ENCODE measurements around the gene BTBD7.

BTBD7 gene

DNA sequence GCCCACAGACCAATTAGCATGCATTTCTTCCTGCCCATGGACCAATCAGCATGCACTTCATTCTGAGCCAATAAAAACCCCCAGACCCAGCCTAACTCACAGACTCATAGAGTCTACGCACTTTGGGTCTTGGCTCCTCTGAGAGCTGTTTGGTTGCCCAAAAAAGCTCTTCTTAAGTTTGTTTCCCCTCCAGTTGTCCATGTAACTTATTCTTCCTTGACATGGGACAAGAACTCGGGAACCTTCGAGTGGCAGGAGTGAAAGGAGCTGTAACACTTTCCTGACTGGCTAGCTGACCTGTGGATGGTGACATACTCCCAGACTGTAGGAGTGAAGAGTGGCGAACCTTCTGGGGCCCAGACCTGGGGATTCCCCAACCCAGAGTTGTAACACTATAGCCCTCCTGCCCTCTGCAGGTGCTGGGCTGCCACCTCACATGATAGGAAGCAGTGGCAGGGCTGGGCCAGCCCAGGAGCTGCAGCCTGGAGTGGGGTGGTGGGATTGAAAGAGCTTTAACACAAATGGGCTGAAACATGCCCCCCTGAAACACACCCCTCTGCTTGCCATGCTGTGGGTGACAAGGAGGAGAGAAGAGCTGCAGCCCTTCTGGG is 4.4 kb upstream of the BTBD7 start:
- Mint-ChIP-seq H3K27ac (peak overlapping the region in 1 of 2 donors; percentile 50), H3K9me3 (peaks cover 0 to 7% of the 10 kb centered on the region in 2 donors), H3K27me3 (no peaks in the 10 kb centered on the region), H3K4me3 (no peak overlapping the region), H3K4me1 (peaks cover 29% of the 10 kb centered on the region)
- DNase-seq (peak; percentile 13 to 31), ATAC-seq (peak; percentile 44)

DNA sequence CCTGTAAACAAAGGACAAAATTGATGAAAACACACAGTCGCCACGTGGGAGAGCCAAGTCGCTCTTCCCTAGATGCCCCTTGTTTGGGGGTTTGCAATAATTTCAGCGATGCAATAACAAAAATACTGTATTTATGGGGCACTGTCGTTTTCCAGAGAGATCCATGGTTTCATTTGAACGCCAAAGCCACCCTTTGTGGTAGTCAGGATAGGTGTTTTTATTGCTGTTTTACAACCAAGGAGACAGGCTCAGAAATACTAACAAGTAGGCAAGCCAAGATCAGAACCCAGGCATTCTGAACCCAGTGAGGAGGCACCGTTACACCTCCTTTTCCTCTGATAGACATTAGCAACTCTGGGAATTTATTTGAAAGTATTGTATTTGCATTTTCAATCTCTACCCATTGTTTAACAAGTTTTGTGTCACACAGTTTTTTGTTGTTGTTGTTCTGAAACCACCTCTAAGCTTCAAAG is 831 bp upstream of the BTBD7 start:
- DNase-seq = no peak
- ATAC-seq = no peak
- Mint-ChIP-seq H3K4me3 (peak overlapping the region; percentile 79 to 86), H3K27me3 (no peaks in the 10 kb centered on the region), H3K9me3 (no peaks in the 10 kb centered on the region), H3K27ac (peak overlapping the region; percentile 96), H3K4me1 (peaks cover 64% of the 10 kb centered on the region)

DNA sequence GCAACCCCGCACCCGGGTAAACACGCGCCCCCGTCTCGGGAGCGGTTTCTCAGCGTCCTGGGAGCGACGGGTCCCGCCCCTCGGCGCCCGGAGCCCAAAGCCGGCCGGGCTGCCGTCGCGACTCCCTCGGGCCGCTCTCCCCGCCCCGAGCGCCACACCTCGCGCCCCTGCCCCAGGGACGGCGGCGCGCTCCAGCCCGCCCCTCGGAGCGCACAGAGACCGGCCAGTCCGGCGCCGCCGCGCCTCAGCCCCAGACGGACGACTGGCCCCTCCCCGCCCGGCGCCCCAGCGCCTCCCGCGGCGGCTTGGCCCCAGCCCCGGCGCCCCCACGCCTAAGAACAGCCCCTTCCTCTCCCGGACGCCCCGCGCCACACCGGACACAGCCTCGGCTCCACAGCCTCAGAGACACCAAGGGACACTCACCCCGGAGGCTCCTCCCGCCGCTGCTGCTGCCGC is 411 bp downstream of the BTBD7 start:
- peak overlapping the region; percentile 86 to 88 for H3K4me3 Mint-ChIP-seq
- no peaks in the 10 kb centered on the region for H3K9me3 Mint-ChIP-seq
- no peaks in the 10 kb centered on the region for H3K27me3 Mint-ChIP-seq
- peaks cover 72% of the 10 kb centered on the region for H3K4me1 Mint-ChIP-seq
- DNase-seq = peak; percentile 34 to 44
- H3K27ac Mint-ChIP-seq = peak overlapping the region; percentile 96
- peak; percentile 67 for ATAC-seq

DNA sequence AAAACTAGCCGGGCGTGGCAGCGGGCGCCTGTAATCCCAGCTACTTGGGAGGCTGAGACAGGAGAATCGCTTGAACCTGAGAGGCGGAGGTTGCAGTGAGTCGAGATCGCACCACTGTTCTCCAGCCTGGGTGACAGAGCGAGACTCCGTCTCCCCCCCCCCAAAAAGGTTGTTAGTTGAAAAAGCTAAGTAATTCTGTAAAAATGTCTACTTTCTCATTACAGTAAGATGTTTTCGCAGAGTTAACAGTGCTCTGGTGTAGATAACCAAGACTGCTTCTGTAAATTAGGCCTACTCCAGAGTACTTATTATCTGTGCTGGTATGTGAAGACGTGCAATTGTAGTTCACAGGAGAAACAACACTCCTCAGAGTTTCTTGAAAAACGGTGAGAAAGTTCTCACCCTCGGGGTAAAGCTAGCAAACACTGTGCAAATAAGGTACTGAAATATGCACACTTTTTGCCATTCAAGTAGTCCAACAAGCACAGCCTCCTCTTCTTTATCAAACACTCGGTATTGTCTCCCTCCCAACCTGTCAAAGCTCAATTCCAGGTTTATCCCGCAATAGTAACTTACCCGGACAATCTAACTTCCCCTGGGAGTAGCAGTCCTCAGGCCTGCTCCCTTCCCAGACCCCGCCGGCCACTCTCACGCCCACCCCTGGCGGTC is 974 bp downstream of the BTBD7 start:
- H3K27ac Mint-ChIP-seq = peak overlapping the region; percentile 81 to 87
- ATAC-seq (no peak), DNase-seq (no peak)
- peaks cover 69% of the 10 kb centered on the region for H3K4me1 Mint-ChIP-seq
- H3K4me3 Mint-ChIP-seq = peak overlapping the region; percentile 86 to 88
- no peaks in the 10 kb centered on the region for H3K9me3 Mint-ChIP-seq
- H3K27me3 Mint-ChIP-seq = no peaks in the 10 kb centered on the region

DNA sequence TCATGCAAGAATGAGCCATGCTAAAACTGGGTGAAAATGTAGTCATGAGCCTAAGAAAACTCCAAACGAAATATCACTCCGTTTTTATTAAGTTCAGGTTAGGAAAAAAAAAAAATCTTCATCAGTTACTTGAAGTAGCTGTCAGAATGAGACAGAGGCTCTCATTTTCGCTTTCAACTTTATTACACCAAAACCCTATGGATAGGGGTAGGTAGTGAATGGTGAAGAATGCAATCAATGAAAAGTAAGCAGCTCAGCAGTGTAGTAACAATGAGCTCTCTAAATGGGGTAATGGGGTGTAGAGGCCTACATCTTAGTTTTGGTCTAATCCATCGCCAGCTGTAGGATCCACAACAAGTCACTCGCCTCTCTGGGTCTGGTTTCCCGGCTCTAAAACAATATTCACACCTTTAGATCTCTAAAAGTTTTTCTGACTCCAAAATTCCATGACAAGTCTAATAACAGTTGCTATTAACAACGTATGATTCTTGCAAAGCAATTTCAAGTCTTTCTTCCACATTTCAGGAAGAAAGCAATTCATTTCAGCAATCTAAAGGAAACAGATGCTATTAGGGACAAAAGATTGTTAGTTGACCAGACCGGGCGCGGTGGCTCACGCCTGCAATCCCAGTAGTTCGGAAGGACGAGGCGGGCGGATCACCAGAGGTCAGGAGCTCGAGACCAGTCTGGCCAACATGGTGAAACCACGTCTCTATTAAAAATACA is 1.7 kb downstream of the BTBD7 start:
- no peak for DNase-seq
- Mint-ChIP-seq H3K4me1 (peaks cover 69% of the 10 kb centered on the region), H3K9me3 (no peaks in the 10 kb centered on the region), H3K27me3 (no peaks in the 10 kb centered on the region), H3K27ac (peak overlapping the region in 1 of 2 donors; percentile 81), H3K4me3 (peak overlapping the region; percentile 86 to 88)
- no peak for ATAC-seq

DNA sequence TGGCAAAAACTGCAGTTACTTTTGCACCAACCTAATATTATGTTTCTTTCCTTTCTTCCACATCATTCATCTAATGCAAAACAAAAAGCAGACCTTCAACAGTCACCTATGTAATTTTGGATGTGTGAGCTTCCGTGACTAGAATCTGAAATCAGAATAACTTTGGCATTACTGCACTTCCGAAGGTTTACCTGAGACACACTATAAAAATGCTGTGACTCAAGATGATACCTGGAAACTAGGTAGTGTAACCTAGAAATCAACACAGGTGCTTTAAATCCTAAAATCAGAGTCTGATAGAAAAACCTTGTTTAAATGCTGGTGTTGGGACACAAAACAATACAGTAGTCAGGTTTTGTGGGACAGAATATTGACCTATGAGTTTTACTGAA is 2.2 kb downstream of the BTBD7 start:
- H3K9me3 Mint-ChIP-seq = no peaks in the 10 kb centered on the region
- no peaks in the 10 kb centered on the region for H3K27me3 Mint-ChIP-seq
- ATAC-seq (no peak), DNase-seq (no peak)
- peaks cover 68% of the 10 kb centered on the region for H3K4me1 Mint-ChIP-seq
- peak overlapping the region; percentile 86 to 88 for H3K4me3 Mint-ChIP-seq
- no peak overlapping the region for H3K27ac Mint-ChIP-seq

DNA sequence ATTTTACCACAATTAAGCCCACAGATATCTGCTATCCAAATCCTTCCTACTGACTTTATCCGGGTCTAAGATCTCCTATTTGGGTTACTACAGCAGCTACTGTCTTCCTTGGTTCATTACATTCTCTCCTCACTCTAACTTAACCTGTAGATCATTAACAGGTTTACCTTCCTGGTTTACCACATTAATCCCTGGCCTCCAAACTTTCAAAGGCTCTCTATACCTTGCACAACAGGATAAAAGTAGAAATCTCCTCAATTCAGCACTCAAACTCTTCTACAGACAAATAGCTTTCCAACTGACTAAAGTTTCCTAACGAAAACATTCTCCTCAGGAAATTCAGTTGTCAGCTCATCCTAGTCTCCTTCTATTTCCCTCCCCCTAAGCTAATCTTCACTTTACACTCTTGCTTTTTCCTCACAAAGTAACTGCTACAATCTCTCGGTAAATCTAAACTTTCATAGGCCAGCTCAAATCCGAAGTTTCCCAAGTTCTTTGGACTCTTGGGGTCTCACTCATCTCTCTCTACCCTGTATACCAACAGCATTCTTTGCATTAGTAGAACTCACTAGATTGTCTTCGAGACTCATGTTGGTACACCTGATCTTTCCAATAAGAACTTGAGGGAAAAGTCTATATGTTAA is 2.7 kb downstream of the BTBD7 start:
- Mint-ChIP-seq H3K9me3 (no peaks in the 10 kb centered on the region), H3K4me1 (peaks cover 66% of the 10 kb centered on the region), H3K27me3 (no peaks in the 10 kb centered on the region), H3K27ac (peak overlapping the region in 1 of 2 donors; percentile 34), H3K4me3 (peak overlapping the region in 1 of 2 donors; percentile 5)
- DNase-seq = no peak
- ATAC-seq = no peak

DNA sequence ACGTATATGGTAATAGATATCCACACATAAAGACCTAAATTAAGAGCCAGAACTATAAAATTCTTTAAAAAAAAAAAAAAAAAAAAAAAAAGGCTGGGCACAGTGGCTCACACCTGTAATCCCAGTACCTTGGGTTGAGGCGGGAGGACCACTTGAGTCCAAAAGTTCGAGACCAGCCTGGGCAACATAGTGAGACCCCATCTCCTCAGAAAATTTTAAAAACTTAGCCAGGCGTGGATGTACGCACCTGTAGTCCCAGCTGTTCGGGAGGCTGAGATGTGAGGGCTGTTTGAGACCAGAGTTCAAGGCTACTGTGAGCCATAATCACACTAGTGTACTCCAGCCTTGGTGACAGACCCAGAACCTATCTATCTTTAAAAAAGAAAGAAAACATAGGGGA is 4.3 kb downstream of the BTBD7 start:
- H3K27me3 Mint-ChIP-seq = no peaks in the 10 kb centered on the region
- DNase-seq = no peak
- H3K4me3 Mint-ChIP-seq = no peak overlapping the region
- no peak for ATAC-seq
- no peak overlapping the region for H3K27ac Mint-ChIP-seq
- H3K9me3 Mint-ChIP-seq = no peaks in the 10 kb centered on the region
- H3K4me1 Mint-ChIP-seq = peaks cover 58% of the 10 kb centered on the region

DNA sequence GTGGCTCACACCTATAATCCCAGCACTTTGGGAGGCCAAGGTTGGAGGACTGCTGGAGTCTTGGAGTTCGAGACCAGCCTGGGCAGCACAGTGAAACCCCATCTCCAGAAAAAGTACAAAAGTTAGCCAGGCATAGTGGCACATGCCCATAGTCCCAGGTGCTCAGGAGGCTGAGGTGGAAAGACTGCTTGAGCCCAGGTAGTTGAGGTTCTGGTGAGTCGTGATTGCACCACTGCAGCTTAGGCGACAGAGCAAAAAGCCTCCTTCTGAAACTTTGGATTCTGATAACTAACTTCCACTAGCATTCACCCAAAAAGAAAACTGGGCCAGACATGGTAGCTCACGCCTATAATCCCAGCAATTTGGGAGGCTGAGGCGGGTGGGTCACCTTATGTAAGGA is 6.6 kb downstream of the BTBD7 start:
- no peak for ATAC-seq
- H3K4me1 Mint-ChIP-seq = peaks cover 47% of the 10 kb centered on the region
- no peak overlapping the region for H3K4me3 Mint-ChIP-seq
- no peaks in the 10 kb centered on the region for H3K27me3 Mint-ChIP-seq
- H3K9me3 Mint-ChIP-seq = no peaks in the 10 kb centered on the region
- no peak for DNase-seq
- no peak overlapping the region for H3K27ac Mint-ChIP-seq

DNA sequence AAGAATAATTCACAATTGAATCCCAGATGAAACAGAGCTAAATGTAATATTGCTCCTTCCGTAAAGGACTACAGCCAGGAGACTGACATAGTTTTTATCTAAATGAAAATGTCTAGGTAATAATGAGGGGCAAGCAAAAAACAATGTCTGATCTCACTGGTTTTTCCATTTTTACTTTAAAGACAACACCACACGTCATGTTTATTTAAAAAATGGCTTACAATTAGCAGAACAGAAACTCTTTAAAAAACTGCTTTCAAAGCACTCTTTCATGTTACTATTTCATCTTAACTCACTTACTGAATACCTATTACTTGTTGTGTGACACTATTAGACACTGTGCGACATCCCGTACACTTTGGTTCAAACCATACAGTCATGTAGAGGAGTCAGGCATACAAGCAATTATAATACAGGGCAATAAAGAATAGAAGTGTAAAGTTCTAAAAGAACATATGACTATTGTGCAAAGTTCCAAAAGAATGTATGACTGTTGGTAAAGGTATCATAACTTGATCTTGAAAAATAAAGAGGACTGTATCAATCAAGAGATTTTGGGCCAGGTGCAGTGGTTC is 9.1 kb downstream of the BTBD7 start:
- no peak for ATAC-seq
- no peaks in the 10 kb centered on the region for H3K27me3 Mint-ChIP-seq
- peaks cover 41% of the 10 kb centered on the region for H3K4me1 Mint-ChIP-seq
- no peak overlapping the region for H3K27ac Mint-ChIP-seq
- H3K9me3 Mint-ChIP-seq = no peaks in the 10 kb centered on the region
- H3K4me3 Mint-ChIP-seq = no peak overlapping the region
- DNase-seq = no peak

DNA sequence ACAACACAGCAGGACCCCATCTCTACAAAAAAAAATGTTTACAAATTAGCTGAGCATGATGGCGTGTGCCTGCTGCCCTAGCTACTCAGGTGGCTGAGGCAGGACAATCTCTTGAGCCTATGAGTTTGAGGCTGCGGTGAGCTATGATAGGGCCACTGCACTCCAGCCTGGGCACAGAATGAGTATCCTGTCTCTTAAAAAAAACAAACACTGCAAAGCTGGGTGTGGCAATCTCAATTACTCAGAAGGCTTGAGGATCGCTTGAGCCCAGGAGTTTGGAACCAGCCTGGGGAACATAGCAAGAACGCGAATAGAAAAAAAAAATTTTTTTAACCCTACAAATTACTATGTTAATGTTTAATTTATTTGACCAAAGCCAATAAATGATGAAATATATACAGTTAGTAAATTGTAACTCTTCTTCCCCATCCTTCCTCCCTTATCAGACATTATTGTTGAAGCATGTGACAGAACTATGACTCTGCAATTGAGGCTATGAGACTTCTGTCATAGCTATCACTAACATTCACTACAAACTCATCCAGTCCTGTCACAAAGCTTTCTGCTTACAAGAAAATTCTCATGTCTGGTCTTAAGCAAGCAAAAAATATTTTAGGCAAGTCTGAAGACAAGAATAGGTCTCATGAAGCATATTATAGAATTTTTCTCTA is 9.8 kb downstream of the BTBD7 start:
- DNase-seq = no peak
- Mint-ChIP-seq H3K27me3 (no peaks in the 10 kb centered on the region), H3K4me3 (no peak overlapping the region), H3K27ac (peak overlapping the region in 1 of 2 donors; percentile 9), H3K9me3 (no peaks in the 10 kb centered on the region), H3K4me1 (peaks cover 44% of the 10 kb centered on the region)
- no peak for ATAC-seq

DNA sequence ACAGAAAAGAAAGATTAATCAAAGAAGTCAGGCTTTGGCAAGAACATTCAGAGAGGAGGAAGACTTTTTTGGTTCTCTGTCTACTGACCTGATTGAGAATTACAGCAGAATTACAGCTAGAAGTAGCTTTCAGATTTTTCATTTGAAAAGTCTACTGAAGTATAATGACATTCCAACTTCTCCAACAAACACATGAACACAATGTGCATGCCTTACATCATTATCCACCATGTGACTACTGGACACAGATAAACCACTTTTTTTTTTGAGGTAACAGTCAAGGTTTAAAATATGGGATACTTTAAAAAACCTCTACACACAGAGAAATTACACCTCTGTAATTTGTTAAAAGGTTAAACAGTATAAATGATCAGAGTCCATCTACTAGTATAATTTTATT is 12.3 kb downstream of the BTBD7 start:
- DNase-seq (no peak), ATAC-seq (no peak)
- H3K27me3 Mint-ChIP-seq = no peaks in the 10 kb centered on the region
- peaks cover 39% of the 10 kb centered on the region for H3K4me1 Mint-ChIP-seq
- no peak overlapping the region for H3K27ac Mint-ChIP-seq
- H3K4me3 Mint-ChIP-seq = no peak overlapping the region
- no peaks in the 10 kb centered on the region for H3K9me3 Mint-ChIP-seq

DNA sequence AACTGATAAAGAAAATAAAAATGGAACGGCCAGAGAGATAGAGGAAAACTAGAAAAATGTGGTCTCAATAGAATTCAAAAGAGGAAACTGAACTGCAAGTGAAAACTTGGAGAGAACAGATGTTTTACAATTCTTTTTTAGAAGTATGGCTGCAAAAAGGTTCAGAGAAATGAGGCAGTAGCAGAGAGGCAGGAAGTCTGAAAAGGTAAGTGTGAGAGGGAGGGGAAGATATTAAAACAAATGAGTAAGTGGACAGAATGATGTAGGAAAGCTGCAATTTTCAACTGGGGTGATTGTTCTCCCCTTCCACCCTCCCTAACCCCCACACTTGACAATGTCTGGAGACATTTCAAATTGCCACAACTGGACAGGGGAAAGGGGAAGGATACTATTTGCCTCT is 12.9 kb downstream of the BTBD7 start:
- H3K4me3 Mint-ChIP-seq = no peak overlapping the region
- DNase-seq (no peak), ATAC-seq (no peak)
- no peaks in the 10 kb centered on the region for H3K9me3 Mint-ChIP-seq
- H3K27ac Mint-ChIP-seq = no peak overlapping the region
- peaks cover 35% of the 10 kb centered on the region for H3K4me1 Mint-ChIP-seq
- H3K27me3 Mint-ChIP-seq = no peaks in the 10 kb centered on the region

DNA sequence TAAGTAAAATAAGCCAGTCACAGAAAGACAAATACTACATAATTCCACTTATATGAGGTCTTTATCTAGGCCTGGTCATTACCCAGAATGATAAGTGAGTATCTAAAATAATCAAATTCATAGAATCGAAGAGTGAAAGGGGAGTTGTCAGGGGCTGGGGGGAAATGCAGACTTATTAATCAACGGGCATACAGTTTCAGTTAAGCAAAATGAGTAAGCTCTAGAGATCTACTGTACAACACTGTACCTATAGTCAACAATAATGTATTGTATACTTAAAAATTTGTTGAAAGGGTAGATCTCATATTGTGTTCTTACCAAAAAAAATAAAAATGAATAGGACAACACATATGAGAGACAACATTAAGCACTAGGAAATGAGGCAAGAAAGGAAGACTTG is 13.3 kb downstream of the BTBD7 start:
- Mint-ChIP-seq H3K27me3 (no peaks in the 10 kb centered on the region), H3K27ac (no peak overlapping the region), H3K9me3 (no peaks in the 10 kb centered on the region), H3K4me3 (no peak overlapping the region), H3K4me1 (peaks cover 30% of the 10 kb centered on the region)
- DNase-seq = no peak
- ATAC-seq = no peak

DNA sequence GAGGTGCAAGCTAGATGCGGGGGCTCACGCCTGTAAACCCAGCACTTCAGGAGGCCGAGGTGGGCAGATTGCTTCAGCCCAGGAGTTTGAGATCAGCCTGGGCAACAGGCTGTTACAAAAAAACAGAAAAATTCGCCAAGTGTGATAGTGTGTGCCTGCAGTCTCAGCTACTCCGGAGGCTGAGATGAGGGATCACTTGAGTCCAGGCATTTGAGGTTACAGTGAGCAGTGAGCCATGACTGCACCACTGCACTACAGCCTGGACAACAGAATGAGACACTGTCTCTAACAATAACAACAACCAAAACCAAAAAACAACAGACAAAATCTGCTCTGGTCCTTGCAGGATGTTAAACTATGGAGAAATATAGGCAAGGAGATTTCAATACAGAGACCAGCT is 13.9 kb downstream of the BTBD7 start:
- ATAC-seq = no peak
- no peak for DNase-seq
- Mint-ChIP-seq H3K4me3 (no peak overlapping the region), H3K27ac (no peak overlapping the region), H3K9me3 (no peaks in the 10 kb centered on the region), H3K4me1 (peaks cover 28% of the 10 kb centered on the region), H3K27me3 (no peaks in the 10 kb centered on the region)
